Measurements from ENCODE around the gene RAB26.
"Not testable (repeated sequence)": the region's sequence is repeated elsewhere in the genome, so short reads cannot be mapped to it uniquely, and the experiment has no call there.

RAB26 gene

DNA sequence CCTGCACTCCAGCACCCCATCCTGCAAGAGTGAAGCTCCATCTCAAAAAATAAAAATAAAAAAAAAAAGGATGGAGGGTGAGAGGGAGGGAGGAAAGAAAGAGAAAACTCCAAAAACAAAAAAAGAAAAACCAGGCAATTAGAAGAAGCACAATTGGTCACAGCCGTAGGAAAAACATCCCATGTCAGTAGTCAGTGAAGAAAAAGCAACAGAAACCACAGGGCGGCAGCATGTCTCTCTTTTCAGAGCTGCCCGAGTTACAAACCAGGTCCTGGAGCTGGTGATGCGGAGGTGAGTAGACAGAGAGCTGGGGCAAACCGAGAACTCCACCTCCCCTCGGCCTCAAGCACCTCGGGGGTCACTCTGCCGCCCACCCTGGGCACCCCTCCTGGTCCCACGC, 27.1 kb upstream of the RAB26 start:
- H3K27me3 ChIP-seq; H3K9me3 ChIP-seq; intact Hi-C loops (cut with DNase I; ENCODE audit: low total_unique reads): not testable (repeated sequence)
- peak; percentile 51 to 52 for TF ChIP-seq CTCF (IDR thresholded peaks at IDR 0.05)
- H3K4me3 ChIP-seq: peak overlapping the region; percentile 38 to 56
- H3K36me3 ChIP-seq: peaks cover 0 to 11% (median 7%) of the 10 kb centered on the region in 3 donors
- peak overlapping the region; percentile 98 for H3K27ac ChIP-seq
- H3K4me1 ChIP-seq: peaks cover under 1 to 80% (median 65%) of the 10 kb centered on the region in 4 donors
- peak; percentile 66 to 89 for DNase-seq

DNA sequence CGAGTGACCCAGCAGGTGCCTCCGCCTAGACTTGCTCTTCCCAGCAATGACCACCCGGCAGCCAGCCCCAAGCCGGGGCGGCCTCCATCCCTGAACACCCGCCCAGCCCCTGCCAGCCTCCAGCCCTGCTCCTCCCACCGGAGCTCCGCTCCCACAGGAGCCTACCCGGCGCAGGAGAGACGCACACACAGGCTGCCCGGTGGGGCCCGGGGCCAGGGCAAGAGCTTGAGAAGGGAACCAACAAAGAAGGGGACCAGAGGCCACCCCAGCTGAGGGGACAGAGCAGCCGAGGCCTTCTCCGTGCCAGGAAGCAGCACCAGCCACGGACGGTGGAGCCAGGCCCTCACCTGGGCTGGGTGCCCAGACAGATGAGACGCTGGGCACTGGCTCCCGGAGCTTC, 26.6 kb upstream of the RAB26 start:
- intact Hi-C loops (cut with DNase I; ENCODE audit: low total_unique reads): no loop called here
- Histone ChIP-seq H3K27me3 (no peaks in the 10 kb centered on the region), H3K4me3 (peak overlapping the region; percentile 38 to 56), H3K36me3 (peaks cover 0 to 7% (median 6%) of the 10 kb centered on the region in 3 donors), H3K4me1 (peaks cover 6 to 80% (median 65%) of the 10 kb centered on the region in 4 donors), H3K27ac (peak overlapping the region; percentile 98), H3K9me3 (no peaks in the 10 kb centered on the region)
- TF ChIP-seq CTCF (IDR thresholded peaks at IDR 0.05): no peak
- DNase-seq: peak in 1 of 2 donors; percentile 87

GRCh38 chr16:2122429-2122828, 26.0 kb upstream of the RAB26 start:
- Histone ChIP-seq H3K4me3 (peak overlapping the region; percentile 38 to 56), H3K4me1 (peaks cover 12 to 80% (median 65%) of the 10 kb centered on the region in 4 donors)
- no peak for TF ChIP-seq CTCF (IDR thresholded peaks at IDR 0.05)

DNA sequence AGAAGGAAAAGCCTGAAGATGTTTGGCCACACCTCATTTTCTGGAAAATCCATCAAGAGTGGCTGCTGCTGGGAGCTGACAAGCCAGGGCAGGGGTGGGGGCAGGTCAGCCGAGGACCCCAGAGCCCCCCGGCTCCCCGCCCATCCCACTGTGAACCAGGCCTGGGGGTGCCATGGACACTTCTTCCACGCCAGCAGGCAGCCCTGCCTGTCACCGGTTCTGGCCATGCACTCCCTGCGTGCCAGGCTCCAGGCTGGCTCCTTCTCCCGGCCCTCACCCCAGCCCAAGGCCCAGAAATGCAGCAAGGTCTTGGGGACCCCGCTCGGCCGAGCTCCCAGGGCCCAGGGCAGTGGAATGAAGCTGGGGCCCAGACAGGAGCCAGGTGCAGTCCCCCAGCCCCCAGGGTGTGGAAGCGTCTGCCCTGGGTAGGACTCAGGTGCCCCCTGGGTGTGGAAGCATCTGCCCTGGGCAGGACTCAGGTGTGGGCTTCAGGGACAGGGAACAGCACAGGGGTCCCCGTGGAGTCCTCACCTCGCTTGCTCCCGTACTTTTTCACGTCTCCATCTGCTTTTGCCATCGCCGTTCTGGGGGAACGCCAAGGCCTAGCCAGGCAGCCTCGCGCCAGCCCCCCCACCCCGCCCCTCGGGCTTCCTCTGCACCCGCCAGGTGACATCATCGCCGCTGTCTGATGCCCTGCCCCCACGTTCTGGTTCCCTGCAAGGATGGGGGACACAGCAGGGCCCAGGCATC, 25.3 kb upstream of the RAB26 start:
- peak in 1 of 2 donors; percentile 84 for DNase-seq
- H3K4me1 ChIP-seq: peaks cover 14 to 80% (median 66%) of the 10 kb centered on the region in 4 donors

More at GRCh38 chr16:2122429-2122828, 26.0 kb upstream of the RAB26 start:
- Histone ChIP-seq H3K27me3 (no peaks in the 10 kb centered on the region), H3K36me3 (peaks cover 0 to 1% (median 0%) of the 10 kb centered on the region in 3 donors), H3K27ac (peak overlapping the region; percentile 98), H3K9me3 (no peaks in the 10 kb centered on the region)
- DNase-seq: no peak
- intact Hi-C loops (cut with DNase I; ENCODE audit: low total_unique reads): no loop called here

GRCh38 chr16:2123706-2124376, 24.6 kb upstream of the RAB26 start:
- Histone ChIP-seq H3K4me1 (peaks cover 14 to 85% (median 71%) of the 10 kb centered on the region in 4 donors), H3K4me3 (peak overlapping the region; percentile 49 to 56), H3K27ac (peak overlapping the region; percentile 98)
- intact Hi-C loops (cut with DNase I; ENCODE audit: low total_unique reads); H3K27me3 ChIP-seq; H3K9me3 ChIP-seq; DNase-seq; H3K36me3 ChIP-seq: not testable (repeated sequence)

More for the DNA sequence above, 25.3 kb upstream of the RAB26 start:
- intact Hi-C loops (cut with DNase I; ENCODE audit: low total_unique reads); H3K36me3 ChIP-seq; H3K9me3 ChIP-seq; H3K27me3 ChIP-seq: not testable (repeated sequence)
- Histone ChIP-seq H3K27ac (peak overlapping the region; percentile 98), H3K4me3 (peak overlapping the region; percentile 38 to 56)

DNA sequence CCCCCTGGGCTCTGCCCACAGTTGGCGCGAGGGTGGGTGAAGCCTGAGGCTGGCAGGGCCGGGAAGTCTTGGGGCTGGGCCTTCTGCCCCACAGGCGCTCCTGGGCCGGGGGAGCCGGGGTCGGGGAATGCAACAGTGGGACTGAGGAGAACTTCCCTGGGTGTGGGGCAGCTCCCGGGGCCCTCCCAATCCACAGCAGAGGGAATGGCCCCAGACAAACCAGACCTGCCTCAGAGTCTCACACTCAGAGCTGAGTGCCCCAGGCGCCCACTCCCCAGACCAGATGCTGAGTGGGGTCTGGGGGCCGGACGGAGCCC, 24.1 kb upstream of the RAB26 start:
- not testable (repeated sequence) for DNase-seq

GRCh38 chr16:2124694-2125444, 23.6 kb upstream of the RAB26 start:
- Histone ChIP-seq H3K4me1 (peaks cover 14 to 92% (median 74%) of the 10 kb centered on the region in 4 donors), H3K27ac (peak overlapping the region; percentile 98), H3K4me3 (peak overlapping the region; percentile 49 to 56)
- DNase-seq: peak; percentile 80 to 94
- H3K27me3 ChIP-seq; intact Hi-C loops (cut with DNase I; ENCODE audit: low total_unique reads); H3K9me3 ChIP-seq; H3K36me3 ChIP-seq: not testable (repeated sequence)

More for the DNA sequence above, 24.1 kb upstream of the RAB26 start:
- intact Hi-C loops (cut with DNase I; ENCODE audit: low total_unique reads); H3K9me3 ChIP-seq; H3K27me3 ChIP-seq; H3K36me3 ChIP-seq: not testable (repeated sequence)
- H3K27ac ChIP-seq: peak overlapping the region; percentile 98
- peak overlapping the region; percentile 49 to 56 for H3K4me3 ChIP-seq
- peaks cover 14 to 89% (median 73%) of the 10 kb centered on the region in 4 donors for H3K4me1 ChIP-seq

- Histone ChIP-seq H3K27ac (peak overlapping the region; percentile 98), H3K4me1 (peaks cover 14 to 92% (median 79%) of the 10 kb centered on the region in 4 donors), H3K4me3 (peak overlapping the region; percentile 49 to 56)
- DNase-seq; H3K36me3 ChIP-seq; H3K9me3 ChIP-seq; intact Hi-C loops (cut with DNase I; ENCODE audit: low total_unique reads); H3K27me3 ChIP-seq: not testable (repeated sequence)
Measured at GRCh38 chr16:2125609-2126008, 22.8 kb upstream of the RAB26 start.

DNA sequence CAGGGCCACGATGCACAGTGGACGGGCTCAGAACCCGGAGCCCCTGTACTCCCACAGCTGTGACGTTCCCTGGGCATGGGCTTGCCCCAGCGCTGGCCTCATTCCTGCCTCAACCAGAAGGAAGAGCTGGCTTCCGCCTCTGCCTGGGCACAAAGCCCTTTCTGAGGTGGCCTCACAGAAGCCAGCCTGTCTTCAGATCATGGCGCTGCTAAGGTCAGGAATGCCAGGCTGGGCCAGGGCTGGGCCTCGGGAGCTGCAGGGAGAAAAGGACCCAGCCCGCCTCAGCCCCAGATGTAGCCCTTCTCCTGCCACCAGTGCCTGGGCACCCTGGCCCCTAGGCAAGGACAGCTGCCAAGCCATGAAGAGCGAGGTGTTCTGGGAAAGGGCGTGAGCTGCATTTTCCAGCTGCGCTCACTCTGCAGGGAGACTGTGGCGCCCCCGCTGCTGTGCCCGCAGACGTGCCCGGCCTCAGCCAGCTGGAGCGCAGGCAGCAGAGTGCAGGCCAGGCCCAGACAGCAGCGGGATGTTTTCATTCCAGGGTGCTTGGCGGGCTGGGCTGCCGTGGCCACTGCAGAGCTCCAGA, 22.2 kb upstream of the RAB26 start:
- H3K9me3 ChIP-seq; H3K36me3 ChIP-seq; H3K27me3 ChIP-seq; intact Hi-C loops (cut with DNase I; ENCODE audit: low total_unique reads): not testable (repeated sequence)
- DNase-seq: peak; percentile 54 to 92
- H3K27ac ChIP-seq: peak overlapping the region; percentile 98
- peak overlapping the region; percentile 49 to 56 for H3K4me3 ChIP-seq
- H3K4me1 ChIP-seq: peaks cover 14 to 92% (median 79%) of the 10 kb centered on the region in 4 donors

Measured in tibial artery (tissue), 4 donors.